Hepatocyte (in vitro differentiated cells): ENCODE data around the gene ATAD3B.
"Not testable (repeated sequence)": the region's sequence is repeated elsewhere in the genome, so short reads cannot be mapped to it uniquely, and the experiment has no call there.

Source experiments
- EZH2 ChIP-seq: fragments of 200-600 bp; sonication (generic); IDR thresholded peaks from 2 replicates; pipeline ENCODE4 v1.6.1; 2016; ENCODE audit warnings: antibody characterized with exemption, mild to moderate bottlenecking, borderline replicate concordance
- EZH2phosphoT487 ChIP-seq: fragments of 200-600 bp; sonication (generic); IDR thresholded peaks from one replicate; pipeline ENCODE4 v1.6.1; 2018; ENCODE audit warnings: antibody characterized with exemption, mild to moderate bottlenecking, low read depth, moderate library complexity; ENCODE audit not compliant: unreplicated experiment, severe bottlenecking

DNA sequence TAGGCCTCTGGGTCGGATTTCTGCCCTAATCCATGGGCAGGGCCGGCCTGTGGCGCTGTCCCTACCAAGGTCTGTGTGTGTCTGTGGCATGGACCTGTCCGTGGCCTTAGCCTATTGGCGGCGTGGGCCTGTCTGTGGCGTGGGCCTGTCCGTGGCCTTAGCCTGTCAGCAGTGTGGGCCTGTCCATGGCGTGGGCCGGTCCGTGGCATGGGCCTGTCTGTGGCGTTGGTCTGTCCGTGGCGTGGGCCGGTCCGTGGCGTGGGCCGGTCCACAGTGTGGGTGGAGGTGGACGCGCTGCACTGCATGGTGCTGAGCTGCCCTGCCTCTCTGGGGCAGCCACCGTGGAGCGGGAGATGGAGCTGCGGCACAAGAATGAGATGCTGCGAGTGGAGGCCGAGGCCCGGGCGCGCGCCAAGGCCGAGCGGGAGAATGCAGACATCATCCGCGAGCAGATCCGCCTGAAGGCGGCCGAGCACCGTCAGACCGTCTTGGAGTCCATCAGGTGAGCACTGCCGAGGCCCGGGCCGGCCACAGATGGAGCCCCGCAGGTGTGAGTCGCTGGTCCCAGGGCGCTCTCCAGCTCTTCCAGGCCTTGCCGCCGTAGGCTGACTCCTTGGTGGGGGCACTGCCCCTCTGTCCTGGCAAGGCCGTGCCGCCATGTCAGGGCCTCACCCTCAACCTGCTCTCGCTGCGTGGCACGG, 48.4 kb downstream of the ATAD3B start:
- not testable (repeated sequence) for TF ChIP-seq EZH2phosphoT487, EZH2
